ENCODE measurements around the gene RBMS3. TPM values are rescaled to one million over a fixed set of nuclear protein-coding genes. Genes with fewer than 3 reads are reported as not detected.
"Not testable (repeated sequence)": the region's sequence is repeated elsewhere in the genome, so short reads cannot be mapped to it uniquely, and the experiment has no call there.

Gene RBMS3
- total RNA-seq, 1 donor from 2014 or later, result 0.73 TPM

DNA sequence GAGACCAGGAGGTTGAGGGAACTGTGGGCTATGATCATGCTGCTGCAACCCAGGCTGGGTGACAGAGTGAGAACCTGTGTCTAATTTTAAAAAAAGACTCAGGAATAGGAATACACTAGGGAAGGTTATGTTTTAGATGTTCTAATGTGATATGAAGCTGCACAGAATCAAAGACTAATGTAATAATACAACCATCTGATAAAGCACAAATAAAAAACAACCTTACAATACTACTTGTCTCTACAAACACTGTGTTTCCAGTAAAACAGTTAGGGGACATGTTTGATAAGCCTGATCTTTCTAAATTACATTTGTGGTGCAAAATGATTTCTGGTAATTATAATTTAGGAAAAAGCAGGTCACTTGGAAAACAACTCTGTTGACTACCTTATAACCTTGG lies 56.7 kb downstream of the RBMS3 start:
- intact Hi-C loops (cut with micrococcal nuclease), result no loop called here

DNA sequence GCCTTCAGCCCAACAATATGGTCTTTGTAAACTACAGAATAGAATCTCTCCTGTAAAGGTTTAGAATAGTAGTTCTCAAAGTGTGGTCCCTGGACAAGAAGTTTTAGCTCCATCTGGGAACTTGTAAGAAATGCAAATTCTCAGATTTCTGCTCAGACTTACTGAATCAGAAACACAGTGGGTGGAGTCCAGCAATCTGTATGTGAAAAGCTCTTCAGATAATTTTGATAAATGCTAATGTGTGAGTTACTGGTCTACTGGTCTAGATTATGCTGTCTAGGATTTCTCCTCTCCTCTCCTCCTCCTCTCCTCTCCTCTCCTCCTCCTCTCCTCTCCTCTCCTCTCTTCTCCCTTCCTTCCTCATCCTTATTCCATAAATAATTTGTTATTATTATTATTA lies 57.5 kb downstream of the RBMS3 start:
- intact Hi-C loops (cut with micrococcal nuclease), result no loop called here

DNA sequence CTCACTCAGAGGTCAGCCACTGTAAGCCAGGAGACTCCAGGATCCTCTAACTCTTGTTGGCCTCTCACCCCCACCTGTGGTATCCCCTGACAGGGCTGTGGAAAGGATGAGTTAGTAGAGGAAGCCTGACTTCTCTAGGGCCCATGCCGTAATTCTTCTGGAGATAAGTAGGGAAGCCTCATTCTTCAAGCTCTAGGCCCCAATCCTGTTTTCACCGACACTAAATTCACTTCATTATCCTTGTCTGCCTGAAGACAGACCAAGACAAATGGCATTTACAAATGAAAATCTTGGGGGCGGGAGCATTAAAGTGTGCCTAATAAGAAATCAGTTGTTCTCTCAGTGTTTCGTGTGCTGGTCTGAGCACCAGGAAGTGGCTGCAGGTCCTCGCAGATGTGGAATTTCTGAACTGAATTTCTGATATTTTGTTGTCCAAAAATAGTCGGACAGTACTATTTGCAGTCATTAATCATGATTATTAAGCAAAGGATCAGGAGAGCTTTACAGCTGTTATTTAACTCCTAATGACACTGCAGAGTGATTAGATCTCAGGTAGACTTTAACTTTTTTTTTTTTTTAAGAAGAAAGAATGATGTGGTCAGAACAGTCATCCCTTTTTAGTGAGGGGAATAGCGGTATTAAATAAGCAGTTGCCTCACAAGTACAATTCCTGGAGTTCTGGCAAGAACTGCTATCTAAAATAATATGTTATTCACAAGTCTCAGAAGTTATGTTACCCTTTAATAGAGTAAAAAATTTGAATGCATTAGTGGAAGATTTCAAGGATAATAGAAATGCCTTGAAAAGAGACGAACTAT lies 58.4 kb downstream of the RBMS3 start:
- intact Hi-C loops (cut with micrococcal nuclease), result no loop called here

DNA sequence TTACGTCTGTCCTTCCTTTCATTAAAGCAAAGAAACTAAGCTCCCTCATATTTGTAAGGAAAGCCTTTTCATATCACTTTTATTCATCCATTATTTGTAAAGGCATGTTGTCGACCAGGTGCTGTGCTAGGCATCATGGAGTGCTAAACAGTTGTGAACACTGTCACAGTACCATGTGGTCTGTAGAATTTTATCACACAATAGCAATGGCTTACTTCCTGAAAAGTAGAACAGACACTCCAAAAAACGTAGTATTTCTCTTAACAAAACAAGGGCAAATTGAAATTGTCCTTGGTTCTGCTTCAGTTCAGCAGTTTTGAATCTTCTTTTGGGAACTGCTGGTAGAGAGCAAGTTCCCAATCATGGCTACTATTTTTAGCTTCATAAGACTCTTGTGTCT lies 63.3 kb downstream of the RBMS3 start:
- intact Hi-C loops (cut with micrococcal nuclease), result no loop called here

DNA sequence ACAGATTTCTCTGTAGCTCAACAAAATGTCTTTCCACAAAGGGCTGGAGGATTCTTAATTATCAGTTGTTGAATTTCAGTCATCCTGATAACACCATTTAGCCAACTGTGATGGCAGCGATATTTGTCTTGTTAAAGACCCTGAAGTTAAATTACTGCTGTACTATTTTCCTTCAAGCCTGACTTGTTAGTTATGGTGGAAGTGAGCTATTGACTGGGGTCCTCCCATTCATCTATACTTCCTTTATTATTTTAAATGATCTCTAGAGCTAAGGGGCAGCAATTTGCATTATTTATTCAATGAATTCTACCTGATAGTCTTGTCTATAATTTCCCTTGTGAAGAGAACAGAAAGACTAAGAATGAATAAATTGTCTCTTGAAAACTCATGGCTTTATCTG lies 64.1 kb downstream of the RBMS3 start:
- intact Hi-C loops (cut with micrococcal nuclease), result no loop called here

DNA sequence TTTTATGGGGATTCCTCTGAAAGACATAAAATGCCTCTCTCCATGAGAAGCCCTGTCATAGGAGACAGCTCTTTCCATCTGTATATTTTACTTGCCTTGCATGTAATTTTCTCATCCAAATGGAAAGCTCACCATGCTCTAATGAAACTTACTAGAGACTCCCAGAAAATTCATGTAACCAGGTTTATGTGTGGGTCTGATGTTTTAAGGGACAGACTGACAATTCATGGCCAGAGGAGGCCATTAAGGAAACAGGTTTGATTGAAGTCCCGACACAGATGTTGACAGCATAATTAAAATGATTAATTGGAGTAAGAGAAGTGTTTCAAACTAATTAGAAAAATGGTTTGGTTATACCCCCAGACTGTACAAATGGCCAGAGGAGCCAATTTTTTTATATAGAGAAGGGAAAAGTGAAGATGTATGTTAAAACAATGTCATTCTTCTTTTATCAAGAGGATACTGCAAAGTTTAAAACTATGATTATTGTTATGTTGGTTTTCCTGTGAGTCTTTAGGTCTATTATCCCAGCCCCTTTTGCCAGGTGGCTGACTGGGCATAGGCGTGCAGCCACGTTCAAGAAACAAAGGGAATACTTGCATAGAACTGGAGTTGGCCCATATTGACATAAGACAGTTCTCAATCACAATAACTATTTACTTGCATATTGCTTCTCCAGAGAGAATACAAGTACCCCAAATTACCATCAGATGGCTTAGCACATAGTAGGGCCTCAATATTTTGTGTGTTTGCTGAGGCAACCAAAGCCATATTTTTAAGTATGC lies 64.8 kb downstream of the RBMS3 start:
- intact Hi-C loops (cut with micrococcal nuclease), result no loop called here

DNA sequence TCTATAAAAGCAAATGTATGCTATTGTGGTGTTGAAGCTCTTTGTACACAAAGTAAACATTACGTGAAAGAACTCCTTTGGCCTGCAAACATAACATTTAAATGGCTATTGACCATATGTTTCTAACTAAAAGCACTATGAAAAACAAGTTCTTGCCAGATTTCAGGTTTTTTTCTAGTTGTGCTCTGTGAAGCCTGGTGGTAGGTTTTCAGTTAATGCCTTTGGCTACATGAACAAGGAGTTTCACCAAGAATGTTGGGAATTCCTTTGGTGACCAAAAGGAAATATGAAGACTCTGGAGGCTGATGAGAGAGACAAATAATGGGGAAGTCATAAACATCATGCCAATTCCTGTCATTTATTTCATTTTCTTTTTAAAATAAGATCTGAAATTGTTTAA lies 66.0 kb downstream of the RBMS3 start:
- intact Hi-C loops (cut with micrococcal nuclease), result no loop called here

DNA sequence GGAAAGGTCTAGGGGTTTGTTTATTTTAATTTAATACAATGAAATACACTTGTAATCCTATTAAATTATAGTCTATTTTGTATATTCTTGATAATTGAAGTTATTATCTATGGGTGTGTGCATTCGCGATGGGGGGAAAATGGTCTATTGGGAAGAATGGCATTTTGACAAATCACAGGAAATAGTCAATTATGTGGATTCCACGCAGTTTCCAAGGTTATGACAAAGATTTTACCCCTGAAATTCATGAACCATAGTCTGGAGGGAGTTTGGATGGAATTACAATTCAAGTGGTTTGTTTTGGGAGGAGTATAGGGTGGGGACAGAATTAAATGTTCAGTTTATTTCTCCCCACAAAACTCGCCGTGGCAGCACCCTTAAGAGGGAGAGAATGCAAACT lies 66.5 kb downstream of the RBMS3 start:
- intact Hi-C loops (cut with micrococcal nuclease), result no loop called here

DNA sequence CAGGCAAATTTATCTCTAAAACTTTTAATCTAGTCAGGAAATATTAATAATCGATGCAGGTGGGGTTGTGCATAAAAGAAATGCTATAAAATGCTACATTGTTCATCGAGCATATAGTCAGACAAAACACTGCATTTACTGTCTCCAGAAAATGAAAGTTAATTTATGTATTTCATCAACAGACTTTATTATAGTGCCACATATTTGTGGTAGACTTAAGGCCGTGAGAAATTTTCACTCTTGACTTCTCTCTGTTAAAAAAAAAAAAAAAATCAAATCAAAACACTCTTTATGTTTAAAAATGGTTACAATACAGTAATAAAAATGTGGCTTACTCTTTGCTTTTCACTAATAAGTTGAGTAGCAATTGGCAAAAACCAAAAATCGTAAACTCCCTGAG lies 67.4 kb downstream of the RBMS3 start:
- intact Hi-C loops (cut with micrococcal nuclease), result no loop called here

DNA sequence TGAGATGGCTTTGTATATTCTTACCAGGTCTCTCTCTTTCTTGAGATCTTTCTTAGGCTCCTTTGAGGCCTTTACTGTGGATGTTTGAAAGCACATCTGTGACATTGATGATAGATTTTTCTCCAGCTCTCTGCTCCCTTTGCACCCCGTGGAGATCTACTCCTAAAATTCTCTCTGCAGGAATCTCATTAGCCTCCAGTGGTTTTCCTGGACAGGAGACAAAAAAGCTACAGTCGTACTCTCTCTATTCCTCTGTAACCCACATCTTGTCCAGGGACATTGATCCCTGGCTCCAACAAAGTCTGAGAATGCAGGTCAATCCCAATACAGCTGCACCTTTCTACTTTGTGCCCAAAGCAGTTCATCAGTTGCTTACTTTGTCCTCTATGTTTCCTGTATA lies 68.2 kb downstream of the RBMS3 start:
- intact Hi-C loops (cut with micrococcal nuclease), result no loop called here

DNA sequence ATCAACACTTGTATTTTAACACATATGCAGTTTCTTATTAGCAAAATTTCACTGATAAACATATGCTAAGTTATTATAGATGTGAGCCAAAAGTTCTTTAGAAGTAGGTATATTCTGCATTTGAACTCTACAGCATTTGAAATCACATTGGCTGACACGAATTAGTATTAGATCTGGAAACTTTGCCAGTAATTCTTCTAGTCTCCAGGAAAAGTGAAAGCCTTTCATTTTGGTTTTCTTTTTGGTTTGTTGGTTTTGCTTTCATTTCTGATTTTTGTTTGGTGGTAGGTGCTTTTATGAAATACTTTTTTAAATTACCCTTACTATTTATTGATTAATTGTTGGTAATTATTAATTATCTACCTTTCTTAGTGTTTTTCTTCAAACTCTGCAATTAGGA lies 72.9 kb downstream of the RBMS3 start:
- intact Hi-C loops (cut with micrococcal nuclease), result no loop called here

DNA sequence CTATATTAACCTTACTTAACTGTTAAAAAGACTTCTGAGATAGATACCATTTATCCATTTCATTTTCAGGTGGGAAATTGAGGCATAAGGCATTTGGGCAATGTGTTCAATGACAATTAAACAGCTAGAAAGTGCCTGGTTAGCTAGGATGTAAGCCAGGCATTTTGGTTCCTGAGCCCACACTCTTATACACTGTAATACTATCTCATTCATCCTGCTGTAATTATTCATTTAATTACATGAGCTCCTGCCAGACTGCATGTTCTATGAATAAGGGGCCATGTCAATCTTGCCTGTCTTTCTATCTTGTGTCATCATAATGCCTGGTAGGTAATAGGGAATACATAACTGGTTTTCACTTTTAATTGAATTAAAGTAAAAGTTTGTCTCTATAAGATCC lies 74.0 kb downstream of the RBMS3 start:
- intact Hi-C loops (cut with micrococcal nuclease), result no loop called here

DNA sequence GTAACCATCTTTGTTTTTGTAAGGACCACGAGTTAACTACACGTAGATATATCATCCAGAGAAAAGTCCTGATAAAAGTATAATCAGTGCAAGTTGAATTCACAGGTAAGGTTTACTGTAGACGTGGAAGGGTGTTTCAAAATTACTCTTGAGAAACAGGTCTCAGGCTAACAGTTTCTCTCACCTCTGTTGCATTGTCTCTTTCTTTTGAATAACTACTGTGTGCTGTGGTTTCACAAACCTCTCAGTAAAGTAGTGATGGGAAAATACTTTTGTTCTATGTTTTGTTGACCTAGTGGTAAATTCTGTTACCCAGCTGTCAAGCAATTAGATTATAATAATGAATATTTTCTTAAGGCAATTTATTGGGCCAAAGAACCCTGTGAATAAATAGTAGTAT lies 75.2 kb downstream of the RBMS3 start:
- intact Hi-C loops (cut with micrococcal nuclease), result no loop called here

DNA sequence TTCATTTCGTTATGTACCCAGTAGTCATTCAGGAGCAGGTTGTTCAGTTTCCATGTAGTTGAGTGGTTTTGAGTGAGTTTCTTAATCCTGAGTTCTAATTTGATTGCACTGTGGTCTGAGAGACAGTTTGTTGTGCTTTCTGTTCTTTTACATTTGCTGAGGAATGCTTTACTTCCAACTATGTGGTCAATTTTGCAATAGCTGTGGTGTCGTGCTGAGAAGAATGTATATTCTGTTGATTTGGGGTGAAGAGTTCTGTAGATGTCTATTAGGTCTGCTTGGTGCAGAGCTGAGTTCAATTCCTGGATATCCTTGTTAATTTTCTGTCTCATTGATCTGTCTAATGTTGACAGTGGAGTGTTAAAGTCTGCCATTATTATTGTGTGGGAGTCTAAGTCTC lies 79.4 kb downstream of the RBMS3 start:
- intact Hi-C loops (cut with micrococcal nuclease), result not testable (repeated sequence)

DNA sequence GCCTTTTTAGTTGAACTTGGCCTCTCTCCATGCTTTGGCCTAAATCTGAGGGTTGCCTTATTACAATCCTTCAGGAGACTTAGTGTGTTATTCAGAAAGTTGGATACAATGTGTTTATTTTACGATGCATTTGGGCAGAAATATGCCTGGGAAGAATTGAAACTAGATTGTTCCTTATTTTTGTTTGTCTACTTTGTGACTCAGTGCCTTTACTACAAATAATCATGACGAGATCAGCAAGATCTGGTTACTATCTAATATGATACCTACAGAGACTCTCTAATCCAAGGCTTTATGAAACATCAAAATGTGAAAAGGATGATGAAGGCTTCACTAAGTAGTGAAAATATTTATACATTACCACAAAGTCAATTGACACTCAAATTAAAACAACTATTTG lies 82.2 kb downstream of the RBMS3 start:
- intact Hi-C loops (cut with micrococcal nuclease), result no loop called here

DNA sequence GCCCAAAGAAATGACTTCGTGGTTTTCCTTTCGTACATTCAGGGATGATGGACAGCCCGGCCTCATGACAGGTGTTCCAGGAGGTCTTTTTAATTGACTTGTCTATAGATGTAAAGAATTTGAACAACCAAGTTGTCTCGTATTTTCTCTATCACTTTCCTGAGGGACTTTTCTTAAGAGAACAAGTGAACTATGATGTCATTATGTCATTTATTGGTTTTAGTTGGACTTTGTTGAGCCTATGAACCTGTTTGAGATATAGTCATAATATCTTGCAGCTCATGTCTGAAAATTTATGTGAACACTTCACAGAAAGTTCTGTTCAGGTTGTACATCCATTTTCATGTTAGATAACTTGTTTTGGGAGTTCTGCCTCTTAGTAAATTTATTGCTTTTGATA lies 89.2 kb downstream of the RBMS3 start:
- intact Hi-C loops (cut with micrococcal nuclease), result no loop called here

DNA sequence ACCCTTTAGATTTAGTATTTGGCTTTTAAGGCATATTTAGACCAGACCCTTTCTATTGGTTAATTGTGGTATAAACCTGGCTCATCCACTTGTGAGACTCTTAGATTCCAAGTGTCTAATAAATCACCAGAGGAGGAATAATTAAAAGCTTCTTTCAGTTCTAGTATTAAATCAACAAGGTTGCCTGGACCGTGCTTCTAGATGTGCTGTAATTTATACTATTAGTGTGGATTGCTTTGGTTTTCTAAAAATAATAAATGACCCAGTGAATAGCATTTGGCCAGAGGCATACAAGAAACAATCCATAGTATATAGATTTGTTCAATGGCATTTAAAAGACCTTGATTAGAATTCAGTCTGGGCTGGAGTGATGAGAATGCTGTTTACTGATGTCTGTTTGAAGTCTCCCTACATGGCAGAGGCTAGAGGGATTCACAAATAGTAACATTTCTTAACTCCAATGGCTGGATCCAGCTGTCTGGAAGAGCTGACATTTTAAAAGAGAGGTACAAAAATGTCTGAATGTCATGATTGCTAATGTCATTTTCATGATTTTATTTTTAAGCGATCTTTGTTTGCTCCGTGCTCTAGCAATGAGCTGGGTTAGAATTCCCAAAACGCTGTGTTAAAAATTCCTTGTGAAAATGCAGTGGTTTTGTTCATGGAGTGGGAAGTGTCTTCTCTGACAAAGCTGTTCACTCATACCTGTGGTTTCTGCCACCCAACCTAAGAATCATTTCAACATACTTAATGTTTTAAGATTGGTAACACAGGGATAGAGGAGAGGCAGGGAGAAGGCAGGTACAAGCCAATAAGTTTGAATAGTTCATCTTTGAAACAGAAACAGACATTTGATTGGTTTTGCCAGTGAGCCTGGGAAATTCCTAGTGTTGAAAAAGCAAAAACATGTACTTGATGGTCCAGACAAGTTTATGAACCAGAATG lies 89.9 kb downstream of the RBMS3 start:
- intact Hi-C loops (cut with micrococcal nuclease), result no loop called here

DNA sequence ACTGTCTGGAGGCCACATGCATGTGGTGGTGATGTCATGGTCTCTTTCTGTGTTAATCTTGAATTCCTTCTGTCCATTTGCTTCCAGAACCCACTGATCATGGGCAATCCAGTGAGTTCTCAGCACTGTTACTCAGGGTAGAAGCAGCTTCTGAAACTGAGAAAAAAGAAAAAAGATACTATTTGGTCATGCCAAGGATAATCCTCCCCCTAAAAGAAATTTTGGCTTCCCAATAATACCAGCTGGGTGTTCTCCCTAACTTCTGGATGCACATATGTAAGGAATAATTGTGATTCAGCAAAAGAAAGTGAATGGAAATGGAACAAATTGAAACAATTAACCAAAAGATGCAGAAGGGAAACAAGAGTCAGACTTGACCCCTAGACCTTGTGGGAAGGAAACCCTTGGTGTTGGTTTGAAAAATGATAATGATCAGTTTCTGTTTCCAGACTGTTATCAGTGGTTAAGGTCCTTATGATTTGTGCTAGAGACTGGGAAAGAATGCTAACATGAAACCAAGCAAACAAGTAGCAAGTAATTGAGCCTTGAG lies 92.3 kb downstream of the RBMS3 start:
- intact Hi-C loops (cut with micrococcal nuclease), result no loop called here

DNA sequence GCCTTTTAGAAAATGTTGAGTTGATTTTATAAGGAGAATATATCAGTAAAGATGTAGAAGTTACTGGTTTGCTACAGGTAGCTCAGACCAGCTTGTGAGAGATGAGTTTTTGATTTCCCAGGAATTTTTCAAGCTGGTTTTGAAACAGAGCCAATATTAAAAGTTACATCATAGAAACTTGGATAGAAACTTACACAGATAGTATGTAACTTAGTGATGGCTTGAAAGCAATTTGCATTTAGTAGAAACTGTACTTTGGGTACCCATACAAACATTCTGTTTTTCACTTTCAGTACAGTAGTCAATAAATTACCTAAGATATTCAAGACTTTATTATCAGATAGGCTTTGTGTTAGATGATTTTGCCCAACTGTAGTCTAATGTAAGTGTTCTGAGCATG lies 93.4 kb downstream of the RBMS3 start:
- intact Hi-C loops (cut with micrococcal nuclease), result no loop called here

DNA sequence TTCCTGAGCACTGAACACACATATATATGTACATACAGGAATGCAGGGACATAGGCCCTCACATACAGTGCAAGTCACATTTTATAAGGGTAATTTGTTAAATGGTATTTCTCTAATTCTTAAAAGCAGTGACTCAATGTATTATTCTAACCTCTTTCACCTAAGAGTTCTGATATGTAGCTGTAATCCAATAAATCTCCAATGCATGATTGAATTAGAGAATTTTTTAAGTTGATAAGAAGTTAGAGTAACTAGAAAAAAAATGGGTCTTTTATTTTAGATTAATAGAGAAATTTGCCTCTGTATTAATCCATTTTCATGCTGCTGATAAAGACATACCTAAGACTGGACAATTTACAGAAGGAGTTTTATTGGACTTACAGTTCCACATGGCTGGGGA lies 98.2 kb downstream of the RBMS3 start:
- intact Hi-C loops (cut with micrococcal nuclease), result no loop called here

DNA sequence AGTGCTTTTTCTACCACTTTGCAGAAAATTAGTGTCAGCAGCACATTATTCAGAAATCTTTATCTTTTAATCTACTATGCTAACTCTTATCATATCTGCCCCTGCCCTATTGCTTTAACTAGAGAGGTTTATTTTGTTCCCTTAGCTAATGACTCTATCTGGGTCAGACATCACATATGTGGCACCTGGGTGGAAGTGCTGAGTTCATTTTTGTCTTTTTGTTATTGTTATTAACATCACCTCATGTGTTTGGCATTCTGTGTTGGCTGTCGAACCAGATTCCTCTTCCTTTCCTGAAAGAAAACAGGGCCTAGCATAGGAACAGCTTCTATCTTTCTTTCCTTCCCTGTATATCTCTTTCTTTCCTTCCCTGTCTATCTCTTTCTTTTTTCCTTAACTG lies 100.7 kb downstream of the RBMS3 start:
- intact Hi-C loops (cut with micrococcal nuclease), result no loop called here

DNA sequence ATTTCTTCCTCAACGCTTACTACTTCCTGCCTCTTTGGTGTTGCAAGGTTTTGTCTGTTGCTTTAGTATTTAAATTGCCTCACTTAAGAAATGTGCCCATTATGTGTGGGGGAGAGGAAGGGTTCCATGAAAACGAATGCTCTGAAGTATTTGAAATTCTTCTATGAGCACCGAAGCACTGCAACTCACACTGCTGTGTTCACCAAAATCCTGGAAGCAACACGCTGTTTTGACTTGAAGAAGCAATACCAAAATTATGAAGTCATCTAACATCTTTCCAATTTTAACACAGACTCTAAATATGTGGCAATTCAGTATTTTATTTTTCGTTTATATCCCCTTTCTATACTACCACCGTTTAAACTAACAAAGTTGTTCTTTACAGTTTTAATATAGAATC lies 101.5 kb downstream of the RBMS3 start:
- intact Hi-C loops (cut with micrococcal nuclease), result no loop called here
